Subcutaneous abdominal adipose tissue (tissue), 5 donors: ENCODE measurements around the gene SMARCAL1.

Experiments
- H3K27ac ChIP-seq: one replicate; pipeline ENCODE4 v1.7.0; 2013; ENCODE audit warnings: low read depth, mild to moderate bottlenecking, inconsistent platforms, low read length, moderate library complexity
- H3K27me3 ChIP-seq, 5 donors: one replicate each; pipeline ENCODE4 v1.7.0; 2013; ENCODE audit warnings: low read length in 5 of 5, inconsistent platforms in 1 of 5; ENCODE audit not compliant: control insufficient read depth in 5 of 5, insufficient read depth in 4 of 5
- H3K36me3 ChIP-seq, 5 donors: one replicate each; pipeline ENCODE4 v1.7.0; 2013; ENCODE audit warnings: low read length in 5 of 5; ENCODE audit not compliant: control insufficient read depth in 5 of 5, insufficient read depth in 5 of 5
- H3K4me1 ChIP-seq, 5 donors: one replicate each; pipeline ENCODE4 v1.7.0; 2013; ENCODE audit warnings: low read length in 5 of 5, mild to moderate bottlenecking in 3 of 5, moderate library complexity in 1 of 5; ENCODE audit not compliant: control insufficient read depth in 5 of 5, insufficient read depth in 5 of 5
- H3K4me3 ChIP-seq, 5 donors: one replicate each; pipeline ENCODE4 v1.7.0; 2013; ENCODE audit warnings: low read length in 5 of 5, low read depth in 1 of 5
- H3K9ac ChIP-seq, 5 donors: one replicate each; pipeline ENCODE4 v1.7.0; 2013; ENCODE audit warnings: low read length in 5 of 5, mild to moderate bottlenecking in 4 of 5, moderate library complexity in 3 of 5
- H3K9me3 ChIP-seq, 5 donors: one replicate each; pipeline ENCODE4 v1.7.0; 2013; ENCODE audit warnings: low read length in 5 of 5; ENCODE audit not compliant: control insufficient read depth in 5 of 5
- donor health status: healthy.
- donor health status: healthy.
- donor health status: healthy.
- donor health status: healthy.
- donor health status: healthy.

The SMARCAL1 gene

GRCh38 chr2:216425008-216425787 is 12.9 kb downstream of the SMARCAL1 start:
- Histone ChIP-seq H3K4me3 (no peak overlapping the region), H3K9ac (no peak overlapping the region), H3K36me3 (peaks cover 40 to 92% (median 84%) of the 10 kb centered on the region in 5 donors), H3K9me3 (peaks cover 0 to 6% (median 0%) of the 10 kb centered on the region in 5 donors), H3K4me1 (no peaks in the 10 kb centered on the region), H3K27me3 (no peaks in the 10 kb centered on the region), H3K27ac (no peak overlapping the region)

GRCh38 chr2:216426166-216426777 is 14.0 kb downstream of the SMARCAL1 start:
- no peak overlapping the region for H3K9ac ChIP-seq
- peaks cover 39 to 92% (median 85%) of the 10 kb centered on the region in 5 donors for H3K36me3 ChIP-seq
- H3K27ac ChIP-seq, result no peak overlapping the region
- no peaks in the 10 kb centered on the region for H3K4me1 ChIP-seq
- no peaks in the 10 kb centered on the region for H3K27me3 ChIP-seq
- H3K9me3 ChIP-seq, result peaks cover 0 to 6% (median 0%) of the 10 kb centered on the region in 5 donors
- no peak overlapping the region for H3K4me3 ChIP-seq

- peaks cover 39 to 92% (median 85%) of the 10 kb centered on the region in 5 donors for H3K36me3 ChIP-seq
These were observed 14.7 kb downstream of the SMARCAL1 start for GRCh38 chr2:216426938-216427337.

GRCh38 chr2:216428618-216429350 is 16.5 kb downstream of the SMARCAL1 start:
- H3K36me3 ChIP-seq, result peaks cover 27 to 91% (median 82%) of the 10 kb centered on the region in 5 donors
- H3K9me3 ChIP-seq, result peaks cover 0 to 6% (median 0%) of the 10 kb centered on the region in 5 donors
- no peaks in the 10 kb centered on the region for H3K27me3 ChIP-seq
- no peak overlapping the region for H3K27ac ChIP-seq
- H3K4me1 ChIP-seq, result no peaks in the 10 kb centered on the region
- no peak overlapping the region for H3K4me3 ChIP-seq
- no peak overlapping the region for H3K9ac ChIP-seq

More at GRCh38 chr2:216426938-216427337, 14.7 kb downstream of the SMARCAL1 start:
- Histone ChIP-seq H3K27me3 (no peaks in the 10 kb centered on the region), H3K9ac (no peak overlapping the region), H3K9me3 (peaks cover 0 to 6% (median 0%) of the 10 kb centered on the region in 5 donors), H3K4me1 (no peaks in the 10 kb centered on the region), H3K27ac (no peak overlapping the region), H3K4me3 (no peak overlapping the region)

- Histone ChIP-seq H3K27me3 (no peaks in the 10 kb centered on the region), H3K4me3 (no peak overlapping the region), H3K9me3 (peaks cover 0 to 6% (median 0%) of the 10 kb centered on the region in 5 donors), H3K4me1 (no peaks in the 10 kb centered on the region), H3K27ac (no peak overlapping the region), H3K9ac (no peak overlapping the region), H3K36me3 (peaks cover 24 to 91% (median 82%) of the 10 kb centered on the region in 5 donors)
These were observed 17.1 kb downstream of the SMARCAL1 start for GRCh38 chr2:216429428-216429827.

GRCh38 chr2:216430811-216431530 is 18.7 kb downstream of the SMARCAL1 start:
- H3K36me3 ChIP-seq, result peaks cover 24 to 90% (median 80%) of the 10 kb centered on the region in 5 donors
- H3K27me3 ChIP-seq, result no peaks in the 10 kb centered on the region
- no peak overlapping the region for H3K27ac ChIP-seq
- no peaks in the 10 kb centered on the region for H3K4me1 ChIP-seq
- H3K9ac ChIP-seq, result no peak overlapping the region
- H3K9me3 ChIP-seq, result no peaks in the 10 kb centered on the region
- H3K4me3 ChIP-seq, result no peak overlapping the region

GRCh38 chr2:216431531-216431856 is 19.2 kb downstream of the SMARCAL1 start:
- no peaks in the 10 kb centered on the region for H3K9me3 ChIP-seq
- no peak overlapping the region for H3K27ac ChIP-seq
- no peaks in the 10 kb centered on the region for H3K27me3 ChIP-seq
- H3K4me3 ChIP-seq, result no peak overlapping the region
- no peak overlapping the region for H3K9ac ChIP-seq
- H3K36me3 ChIP-seq, result peaks cover 24 to 91% (median 84%) of the 10 kb centered on the region in 5 donors
- peaks cover 0 to 1% (median 0%) of the 10 kb centered on the region in 5 donors for H3K4me1 ChIP-seq

- H3K9ac ChIP-seq, result no peak overlapping the region
- H3K27me3 ChIP-seq, result no peaks in the 10 kb centered on the region
- H3K36me3 ChIP-seq, result peaks cover 23 to 94% (median 73%) of the 10 kb centered on the region in 5 donors
- no peak overlapping the region for H3K27ac ChIP-seq
- H3K9me3 ChIP-seq, result no peaks in the 10 kb centered on the region
- H3K4me1 ChIP-seq, result peaks cover 0 to 2% (median 0%) of the 10 kb centered on the region in 5 donors
- H3K4me3 ChIP-seq, result no peak overlapping the region
These were observed 24.1 kb downstream of the SMARCAL1 start for GRCh38 chr2:216436383-216436782.

- no peak overlapping the region for H3K27ac ChIP-seq
- H3K4me1 ChIP-seq, result peaks cover 0 to 8% (median 4%) of the 10 kb centered on the region in 5 donors
- no peak overlapping the region for H3K9ac ChIP-seq
- H3K27me3 ChIP-seq, result no peaks in the 10 kb centered on the region
- H3K36me3 ChIP-seq, result peaks cover 29 to 70% (median 46%) of the 10 kb centered on the region in 5 donors
- no peaks in the 10 kb centered on the region for H3K9me3 ChIP-seq
- H3K4me3 ChIP-seq, result no peak overlapping the region
These were observed 29.2 kb downstream of the SMARCAL1 start for GRCh38 chr2:216441308-216442010.
